ENCODE data around the gene PRR5. TPM values are rescaled to one million over a fixed set of nuclear protein-coding genes. Genes with fewer than 3 reads are reported as not detected.

PRR5 gene
- total RNA-seq, 1 donor from 2014 or later, result 4.0 TPM

DNA sequence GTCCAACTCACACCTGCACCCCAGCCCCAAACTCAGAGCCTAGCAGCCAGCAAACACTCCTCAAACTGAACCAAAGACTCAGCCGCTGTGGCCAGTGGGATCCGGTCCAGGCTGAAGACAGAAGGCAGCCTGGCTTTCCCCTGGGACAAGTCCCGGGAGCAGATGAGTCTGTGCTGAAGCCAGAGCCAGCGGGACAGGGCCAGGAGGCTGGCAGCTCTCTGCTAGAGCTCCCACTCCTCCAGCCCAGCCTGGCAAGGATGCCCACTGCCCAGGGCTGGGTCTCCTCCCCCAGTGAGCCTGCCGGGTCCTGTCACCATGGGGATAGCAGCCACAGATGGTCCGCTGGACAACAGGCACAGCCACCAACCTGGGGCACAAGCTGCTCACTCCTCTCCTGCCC, 42.9 kb upstream of the PRR5 start:
- H3K27ac ChIP-seq, result peak overlapping the region; percentile 53

DNA sequence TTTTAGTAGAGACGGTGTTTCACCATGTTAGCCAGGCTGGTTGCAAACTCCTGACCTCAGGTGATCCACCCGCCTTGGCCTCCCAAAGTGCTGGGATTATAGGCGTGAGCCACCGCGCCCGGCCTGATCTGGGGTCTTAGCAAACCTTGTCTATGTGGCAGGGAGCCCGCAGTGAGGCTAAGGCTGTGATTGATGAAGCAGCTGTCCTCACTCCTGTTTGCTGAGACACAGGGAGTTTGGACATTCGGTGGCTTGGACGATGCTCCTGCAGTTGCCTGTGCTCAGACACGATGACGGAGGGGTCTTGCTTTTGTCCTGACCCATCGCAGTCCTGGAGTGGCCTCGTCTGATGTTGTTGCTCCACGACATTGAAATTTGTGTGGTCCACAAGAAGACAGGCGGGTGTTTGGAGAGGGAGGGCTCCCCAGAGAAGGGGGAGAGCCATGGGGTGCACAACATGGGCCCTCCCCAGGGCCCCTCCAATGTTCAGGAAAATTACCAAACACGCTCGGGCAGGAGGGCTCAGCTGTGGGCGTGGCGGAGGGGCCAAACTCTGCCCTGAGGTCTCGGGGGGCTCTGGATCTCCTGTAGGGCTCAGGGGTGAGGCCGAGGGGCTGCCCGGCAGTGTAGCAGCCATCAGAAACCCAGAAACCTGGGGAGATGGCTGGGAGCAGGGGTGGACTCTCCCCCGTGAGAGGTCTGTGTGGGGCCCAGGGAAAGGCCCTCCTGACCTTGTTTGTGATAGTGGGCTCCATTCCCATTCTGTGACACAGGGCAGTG, 41.8 kb upstream of the PRR5 start:
- peaks cover 2% of the 10 kb centered on the region for H3K27me3 Mint-ChIP-seq (ENCODE audit: insufficient read depth, low read depth)
- Histone ChIP-seq H3F3A (ENCODE audit: low read depth) (peaks cover 14% of the 10 kb centered on the region), H4K20me1 (ENCODE audit: low read depth) (no peaks in the 10 kb centered on the region), H3K4me1 (peaks cover 31% of the 10 kb centered on the region), H3K79me2 (ENCODE audit: low read depth) (no peaks in the 10 kb centered on the region), H3K9ac (no peak overlapping the region), H2AFZ (replicated peaks) (peak overlapping the region; percentile 5), H3K9me3 (ENCODE audit: low read depth) (no peaks in the 10 kb centered on the region), H3K27ac (no peak overlapping the region), H3K36me3 (no peaks in the 10 kb centered on the region), H3K4me2 (peak overlapping the region; percentile 5), H3K27me3 (no peaks in the 10 kb centered on the region), H3K4me3 (no peak overlapping the region)
- H3K9me3 Mint-ChIP-seq, result peaks cover 2% of the 10 kb centered on the region
- peaks cover 42% of the 10 kb centered on the region for H3K4me1 Mint-ChIP-seq
- TF ChIP-seq EZH2phosphoT487 (IDR thresholded peaks at IDR 0.05) (no peak), EZH2 (IDR thresholded peaks at IDR 0.05) (no peak)
- TF ChIP-seq, protein P1, sequence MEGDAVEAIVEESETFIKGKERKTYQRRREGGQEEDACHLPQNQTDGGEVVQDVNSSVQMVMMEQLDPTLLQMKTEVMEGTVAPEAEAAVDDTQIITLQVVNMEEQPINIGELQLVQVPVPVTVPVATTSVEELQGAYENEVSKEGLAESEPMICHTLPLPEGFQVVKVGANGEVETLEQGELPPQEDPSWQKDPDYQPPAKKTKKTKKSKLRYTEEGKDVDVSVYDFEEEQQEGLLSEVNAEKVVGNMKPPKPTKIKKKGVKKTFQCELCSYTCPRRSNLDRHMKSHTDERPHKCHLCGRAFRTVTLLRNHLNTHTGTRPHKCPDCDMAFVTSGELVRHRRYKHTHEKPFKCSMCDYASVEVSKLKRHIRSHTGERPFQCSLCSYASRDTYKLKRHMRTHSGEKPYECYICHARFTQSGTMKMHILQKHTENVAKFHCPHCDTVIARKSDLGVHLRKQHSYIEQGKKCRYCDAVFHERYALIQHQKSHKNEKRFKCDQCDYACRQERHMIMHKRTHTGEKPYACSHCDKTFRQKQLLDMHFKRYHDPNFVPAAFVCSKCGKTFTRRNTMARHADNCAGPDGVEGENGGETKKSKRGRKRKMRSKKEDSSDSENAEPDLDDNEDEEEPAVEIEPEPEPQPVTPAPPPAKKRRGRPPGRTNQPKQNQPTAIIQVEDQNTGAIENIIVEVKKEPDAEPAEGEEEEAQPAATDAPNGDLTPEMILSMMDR (IDR thresholded peaks at IDR 0.05), result no peak
- no peaks in the 10 kb centered on the region for H3K36me3 Mint-ChIP-seq
- H3K4me3 Mint-ChIP-seq, result no peak overlapping the region
- H3K27ac Mint-ChIP-seq, result peak overlapping the region; percentile 64
- DNase-seq (ENCODE audit: low spot score), result no peak

More for the DNA sequence above, 42.9 kb upstream of the PRR5 start:
- no peaks in the 10 kb centered on the region for H3K9me3 ChIP-seq (ENCODE audit: low read depth)
- DNase-seq (ENCODE audit: low spot score), result no peak
- peak overlapping the region; percentile 26 for H2AFZ ChIP-seq (replicated peaks)
- H3K4me2 ChIP-seq, result peak overlapping the region; percentile 4
- Mint-ChIP-seq H3K27me3 (ENCODE audit: insufficient read depth, low read depth) (peaks cover 2% of the 10 kb centered on the region), H3K9me3 (peaks cover 2% of the 10 kb centered on the region), H3K4me3 (no peak overlapping the region), H3K27ac (peak overlapping the region; percentile 87), H3K36me3 (no peaks in the 10 kb centered on the region), H3K4me1 (peaks cover 34% of the 10 kb centered on the region)
- no peaks in the 10 kb centered on the region for H4K20me1 ChIP-seq (ENCODE audit: low read depth)
- no peaks in the 10 kb centered on the region for H3K79me2 ChIP-seq (ENCODE audit: low read depth)
- TF ChIP-seq EZH2 (IDR thresholded peaks at IDR 0.05) (no peak), EZH2phosphoT487 (IDR thresholded peaks at IDR 0.05) (no peak)
- TF ChIP-seq, protein P1 (IDR thresholded peaks at IDR 0.05), result no peak
- no peaks in the 10 kb centered on the region for H3K27me3 ChIP-seq
- H3K4me1 ChIP-seq, result peaks cover 31% of the 10 kb centered on the region
- H3K36me3 ChIP-seq, result no peaks in the 10 kb centered on the region
- H3K9ac ChIP-seq, result no peak overlapping the region
- peaks cover 14% of the 10 kb centered on the region for H3F3A ChIP-seq (ENCODE audit: low read depth)
- no peak overlapping the region for H3K4me3 ChIP-seq

DNA sequence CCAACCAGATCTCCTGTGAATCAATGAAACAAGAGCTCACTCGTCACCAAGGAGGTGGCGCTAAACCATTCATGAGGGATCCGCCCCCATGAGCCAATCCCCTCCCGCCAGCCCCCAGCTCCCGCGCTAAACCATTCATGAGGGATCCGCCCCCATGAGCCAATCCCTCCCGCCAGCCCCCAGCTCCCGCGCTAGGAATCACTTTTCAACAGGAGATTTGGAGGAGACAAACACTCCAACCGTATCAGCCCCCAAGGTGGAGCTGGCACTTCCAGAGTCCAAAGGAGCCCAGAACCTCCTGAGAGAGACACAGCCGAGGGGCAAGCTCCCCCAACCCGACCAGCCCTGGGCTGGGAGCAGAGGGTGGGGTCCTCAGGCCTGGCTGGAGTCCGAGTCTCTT, 40.9 kb upstream of the PRR5 start:
- Histone ChIP-seq H3K9me3 (ENCODE audit: low read depth) (no peaks in the 10 kb centered on the region), H4K20me1 (ENCODE audit: low read depth) (no peaks in the 10 kb centered on the region), H3K79me2 (ENCODE audit: low read depth) (no peaks in the 10 kb centered on the region), H3K36me3 (no peaks in the 10 kb centered on the region), H3K4me3 (no peak overlapping the region), H2AFZ (replicated peaks) (peak overlapping the region; percentile 85), H3K4me2 (peak overlapping the region; percentile 68), H3K9ac (no peak overlapping the region), H3K27ac (no peak overlapping the region), H3F3A (ENCODE audit: low read depth) (peaks cover 14% of the 10 kb centered on the region), H3K27me3 (no peaks in the 10 kb centered on the region), H3K4me1 (peaks cover 31% of the 10 kb centered on the region)
- peaks cover 2% of the 10 kb centered on the region for H3K27me3 Mint-ChIP-seq (ENCODE audit: insufficient read depth, low read depth)
- TF ChIP-seq, protein P1 (IDR thresholded peaks at IDR 0.05), result no peak
- TF ChIP-seq EZH2phosphoT487 (IDR thresholded peaks at IDR 0.05), result no peak
- H3K4me1 Mint-ChIP-seq, result peaks cover 45% of the 10 kb centered on the region
- no peaks in the 10 kb centered on the region for H3K36me3 Mint-ChIP-seq
- no peak overlapping the region for H3K4me3 Mint-ChIP-seq
- DNase-seq (ENCODE audit: low spot score), result peak; percentile 80
- no peak overlapping the region for H3K27ac Mint-ChIP-seq
- peaks cover 2% of the 10 kb centered on the region for H3K9me3 Mint-ChIP-seq
